DOHH2 (cell line): ENCODE data around the gene GSG1.
A peak's percentile ranks its signal among the peaks of the same experiment; 100 is the strongest.

ENCODE experiments used
- H3F3A ChIP-seq: fragments of 200-600 bp; sonication (generic), shearing (Covaris generic); 2 replicates; pipeline ENCODE4 v1.6.0; 2016; ENCODE audit warnings: antibody characterized with exemption, mild to moderate bottlenecking; ENCODE audit not compliant: control insufficient read depth, insufficient read depth
- H3K27ac ChIP-seq: fragments of 200-600 bp; sonication (generic); 2 replicates; pipeline ENCODE4 v1.5.1; 2014; ENCODE audit warnings: low read depth, mild to moderate bottlenecking, low read length, moderate library complexity
- H3K27me3 ChIP-seq: fragments of 200-600 bp; sonication (generic); 2 replicates; pipeline ENCODE4 v1.6.1; 2014; ENCODE audit warnings: mild to moderate bottlenecking, low read length, mixed read lengths; ENCODE audit not compliant: control insufficient read depth
- H3K36me3 ChIP-seq: fragments of 200-600 bp; sonication (generic); 2 replicates; pipeline ENCODE4 v1.6.1; 2014; ENCODE audit warnings: mild to moderate bottlenecking, low read length, moderate library complexity, mixed read lengths; ENCODE audit not compliant: control insufficient read depth
- H3K4me1 ChIP-seq: fragments of 200-600 bp; sonication (generic); 2 replicates; pipeline ENCODE4 v1.6.1; 2014; ENCODE audit warnings: mild to moderate bottlenecking, low read length, mixed read lengths; ENCODE audit not compliant: control insufficient read depth
- H3K4me2 ChIP-seq: fragments of 200-600 bp; sonication (generic); 2 replicates; pipeline ENCODE4 v1.6.0; 2014; ENCODE audit warnings: mild to moderate bottlenecking, low read length, moderate library complexity
- H3K4me3 ChIP-seq: fragments of 200-600 bp; sonication (generic); 2 replicates; pipeline ENCODE4 v1.5.1; 2014; ENCODE audit warnings: mild to moderate bottlenecking, low read length, mixed read lengths
- H3K79me2 ChIP-seq: fragments of 200-600 bp; sonication (generic); 2 replicates; pipeline ENCODE4 v1.6.1; 2014; ENCODE audit warnings: mild to moderate bottlenecking, low read length, mixed read lengths; ENCODE audit not compliant: control insufficient read depth
- H3K9me2 ChIP-seq: fragments of 200-600 bp; sonication (generic); replicated peaks from 2 replicates; pipeline ENCODE4 v1.6.1; 2014; ENCODE audit warnings: mild to moderate bottlenecking, low read length, mixed read lengths; ENCODE audit not compliant: control insufficient read depth
- H3K9me3 ChIP-seq: fragments of 200-600 bp; sonication (generic); 2 replicates; pipeline ENCODE4 v1.6.1; 2014; ENCODE audit warnings: antibody characterized with exemption, low read length, mixed read lengths; ENCODE audit not compliant: control insufficient read depth, insufficient read depth
- H4K20me1 ChIP-seq: fragments of 200-600 bp; sonication (generic); 2 replicates; pipeline ENCODE4 v1.6.0; 2014; ENCODE audit warnings: low read depth, mild to moderate bottlenecking, antibody characterized with exemption, low read length, moderate library complexity; ENCODE audit not compliant: control insufficient read depth, insufficient read depth
- EZH2phosphoT487 ChIP-seq: fragments of 200-600 bp; sonication (generic); IDR thresholded peaks from 2 replicates; pipeline ENCODE4 v1.6.1; 2017; ENCODE audit warnings: borderline replicate concordance, mild to moderate bottlenecking, antibody characterized with exemption, low read length, moderate library complexity, mixed read lengths
- TF ChIP-seq, protein P1 (sequence below): fragments of 200-600 bp; sonication (generic); IDR thresholded peaks from one replicate; pipeline ENCODE4 v1.5.1; 2014; ENCODE audit warnings: antibody characterized with exemption, mild to moderate bottlenecking, low read depth, low read length; ENCODE audit not compliant: poor library complexity, severe bottlenecking

Gene GSG1

DNA sequence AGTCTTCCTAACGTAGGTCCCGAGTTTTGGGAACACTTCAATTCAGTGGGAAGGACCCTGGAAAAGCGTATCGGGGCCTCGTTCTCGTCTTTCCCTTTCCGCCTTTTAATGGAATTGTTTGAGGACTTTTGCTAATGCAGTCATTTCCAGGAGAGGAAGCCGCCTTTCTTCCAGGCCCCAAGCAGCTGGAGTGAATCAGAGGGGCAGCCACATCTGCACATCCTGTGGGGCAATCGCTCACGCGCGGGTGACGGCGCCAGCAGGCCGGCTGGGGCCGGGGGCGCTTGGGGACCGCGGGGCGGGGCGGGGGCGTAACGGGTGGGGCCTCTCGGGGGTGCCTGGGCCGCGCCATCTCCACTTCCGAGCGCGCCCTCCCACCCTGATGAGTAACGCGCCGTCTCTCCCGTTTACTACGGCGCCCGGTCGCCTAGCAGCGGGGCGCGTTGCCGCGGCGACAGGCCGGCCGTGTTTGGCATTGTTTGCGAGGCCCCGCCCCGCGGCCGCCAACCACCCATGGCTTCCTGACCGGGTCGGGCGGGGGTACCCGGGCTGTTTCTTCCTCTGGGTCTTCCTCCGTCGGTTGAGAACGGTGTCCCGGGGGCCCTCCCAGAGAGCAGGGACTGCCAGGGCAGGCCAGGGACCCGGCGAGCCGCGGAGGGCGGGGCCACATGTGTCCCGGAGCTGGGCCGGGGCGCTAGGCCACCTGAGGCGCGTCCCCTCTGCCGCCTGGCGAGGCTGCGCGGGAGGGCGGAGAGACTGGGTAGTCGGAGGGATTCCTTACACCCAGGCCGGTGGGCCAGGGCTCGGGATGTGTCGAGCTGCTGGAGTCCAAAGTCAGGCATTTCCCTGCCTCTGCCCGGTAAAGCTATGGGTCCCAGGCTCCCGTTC, 2.3 kb downstream of the GSG1 start:
- H3F3A ChIP-seq: peaks cover 32% of the 10 kb centered on the region
- peaks cover 65% of the 10 kb centered on the region for H3K4me1 ChIP-seq
- H3K27ac ChIP-seq: peak overlapping the region; percentile 67

DNA sequence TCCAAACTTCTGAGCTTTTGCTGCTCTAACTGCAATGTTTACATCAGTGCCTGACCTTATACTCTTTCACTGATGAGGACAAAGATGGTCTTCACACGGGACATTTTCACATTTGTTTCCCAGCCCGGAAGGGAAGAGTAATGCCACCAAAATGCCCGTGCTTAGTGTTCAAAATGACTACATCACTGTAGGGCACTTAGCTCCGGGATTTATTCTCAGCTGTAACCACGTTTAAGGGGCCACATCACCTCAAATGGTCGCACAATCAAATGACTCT, 2.9 kb downstream of the GSG1 start:
- Histone ChIP-seq H3K79me2 (no peaks in the 10 kb centered on the region), H3K4me3 (peak overlapping the region; percentile 78), H3K27ac (peak overlapping the region; percentile 67), H3K4me1 (peaks cover 65% of the 10 kb centered on the region), H3F3A (peaks cover 32% of the 10 kb centered on the region), H3K27me3 (no peaks in the 10 kb centered on the region), H3K9me3 (no peaks in the 10 kb centered on the region), H3K36me3 (no peaks in the 10 kb centered on the region), H3K9me2 (no peaks in the 10 kb centered on the region), H4K20me1 (no peaks in the 10 kb centered on the region), H3K4me2 (peak overlapping the region; percentile 82)
- TF ChIP-seq, protein P1, sequence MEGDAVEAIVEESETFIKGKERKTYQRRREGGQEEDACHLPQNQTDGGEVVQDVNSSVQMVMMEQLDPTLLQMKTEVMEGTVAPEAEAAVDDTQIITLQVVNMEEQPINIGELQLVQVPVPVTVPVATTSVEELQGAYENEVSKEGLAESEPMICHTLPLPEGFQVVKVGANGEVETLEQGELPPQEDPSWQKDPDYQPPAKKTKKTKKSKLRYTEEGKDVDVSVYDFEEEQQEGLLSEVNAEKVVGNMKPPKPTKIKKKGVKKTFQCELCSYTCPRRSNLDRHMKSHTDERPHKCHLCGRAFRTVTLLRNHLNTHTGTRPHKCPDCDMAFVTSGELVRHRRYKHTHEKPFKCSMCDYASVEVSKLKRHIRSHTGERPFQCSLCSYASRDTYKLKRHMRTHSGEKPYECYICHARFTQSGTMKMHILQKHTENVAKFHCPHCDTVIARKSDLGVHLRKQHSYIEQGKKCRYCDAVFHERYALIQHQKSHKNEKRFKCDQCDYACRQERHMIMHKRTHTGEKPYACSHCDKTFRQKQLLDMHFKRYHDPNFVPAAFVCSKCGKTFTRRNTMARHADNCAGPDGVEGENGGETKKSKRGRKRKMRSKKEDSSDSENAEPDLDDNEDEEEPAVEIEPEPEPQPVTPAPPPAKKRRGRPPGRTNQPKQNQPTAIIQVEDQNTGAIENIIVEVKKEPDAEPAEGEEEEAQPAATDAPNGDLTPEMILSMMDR: no peak
- no peak for TF ChIP-seq EZH2phosphoT487

More for the DNA sequence above, 2.3 kb downstream of the GSG1 start:
- H3K9me3 ChIP-seq: no peaks in the 10 kb centered on the region
- H4K20me1 ChIP-seq: no peaks in the 10 kb centered on the region
- no peak for TF ChIP-seq EZH2phosphoT487
- TF ChIP-seq, protein P1: no peak
- peak overlapping the region; percentile 82 for H3K4me2 ChIP-seq
- H3K27me3 ChIP-seq: no peaks in the 10 kb centered on the region
- no peaks in the 10 kb centered on the region for H3K36me3 ChIP-seq
- peak overlapping the region; percentile 78 for H3K4me3 ChIP-seq
- no peaks in the 10 kb centered on the region for H3K79me2 ChIP-seq
- no peaks in the 10 kb centered on the region for H3K9me2 ChIP-seq

DNA sequence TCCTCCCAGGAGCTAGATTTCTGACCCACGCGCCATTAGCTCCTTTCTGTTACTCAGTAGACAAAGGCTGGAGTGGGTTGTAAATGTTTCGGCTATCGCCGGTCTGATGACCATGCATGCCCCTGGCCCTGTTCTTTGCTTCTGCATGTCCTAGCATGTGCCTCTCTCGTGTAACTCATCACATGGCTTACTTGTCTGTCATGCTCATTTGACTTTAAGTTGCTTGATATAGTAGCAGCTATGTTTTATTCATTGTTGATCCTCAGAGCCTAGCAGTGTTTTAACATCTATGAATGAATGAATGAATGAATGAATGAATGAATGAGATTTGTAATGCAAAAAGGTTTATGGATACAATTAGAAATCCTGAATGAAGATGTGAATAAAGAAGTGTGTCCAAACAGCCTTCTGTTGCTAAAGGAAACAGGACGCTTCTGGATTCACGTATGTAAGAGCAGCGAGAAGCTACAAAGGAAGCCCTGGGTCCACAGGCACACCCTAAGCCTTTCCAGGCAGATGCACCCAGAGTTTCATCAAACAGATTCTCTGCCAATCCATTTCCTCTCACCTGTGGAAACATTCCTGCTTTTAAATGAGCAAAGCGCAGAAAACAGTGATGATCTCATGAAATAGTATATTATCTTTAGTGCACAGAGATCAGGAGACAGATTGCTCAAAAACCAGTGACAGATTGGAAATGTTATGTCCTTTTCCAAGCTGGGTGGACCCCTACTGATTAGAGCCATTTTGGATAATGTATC, 3.4 kb downstream of the GSG1 start:
- no peaks in the 10 kb centered on the region for H3K27me3 ChIP-seq
- no peaks in the 10 kb centered on the region for H3K36me3 ChIP-seq
- H3K4me1 ChIP-seq: peaks cover 65% of the 10 kb centered on the region
- no peaks in the 10 kb centered on the region for H4K20me1 ChIP-seq
- H3K4me2 ChIP-seq: peak overlapping the region; percentile 82
- H3K27ac ChIP-seq: peak overlapping the region; percentile 67
- H3K9me3 ChIP-seq: no peaks in the 10 kb centered on the region
- H3F3A ChIP-seq: peaks cover 32% of the 10 kb centered on the region
- H3K4me3 ChIP-seq: peak overlapping the region; percentile 78
- no peak for TF ChIP-seq EZH2phosphoT487
- TF ChIP-seq, protein P1: no peak
- no peaks in the 10 kb centered on the region for H3K9me2 ChIP-seq
- H3K79me2 ChIP-seq: no peaks in the 10 kb centered on the region
